GM12878 (cell line): Measurements from ENCODE around the gene UBE2D4. TPM values are rescaled to one million over a fixed set of nuclear protein-coding genes. Genes with fewer than 3 reads are reported as not detected.

Experiments used
- ATAC-seq: fragments of 200-7000 bp; cut with Tn5 transposase; 3 replicates; pipeline ENCODE4 v1.9.1; 2020; ENCODE audit warnings: mild to moderate bottlenecking, moderate library complexity
- BruUV-seq: library from RNA; stranded (reverse); fragments of 400-500 nt; replicated peaks from 2 replicates; lab custom pipeline; 2021; lab: Mats Ljungman, UMichigan
- CTCF ChIA-PET: fragments of 300-600 bp; sonication (Branson Sonifier 250); formaldehyde crosslinking; extraction: SDS; loops from one replicate; lab custom pipeline; 2021; ENCODE audit warnings: inconsistent platforms; lab: Yijun Ruan, JAX
- POLR2A ChIA-PET: fragments of 350-600 bp; formaldehyde crosslinking; extraction: SDS; loops from one replicate; lab custom pipeline; 2021; ENCODE audit warnings: inconsistent platforms; lab: Charles Lee
- RAD21 ChIA-PET: fragments of 300-600 bp; sonication (Branson Sonifier 250); formaldehyde crosslinking; loops from one replicate; lab custom pipeline; 2023; ENCODE audit warnings: antibody characterized with exemption; ENCODE audit not compliant: unreplicated experiment; lab: Charles Lee
- SMC1A ChIA-PET: fragments of 300-600 bp; sonication (Branson Sonifier 250); formaldehyde crosslinking; loops from one replicate; lab custom pipeline; 2023; ENCODE audit not compliant: unreplicated experiment, uncharacterized antibody; lab: Charles Lee
- DNase-seq: peaks from one replicate; pipeline ENCODE4 v3.0.0-alpha.2; 2011; ENCODE audit warnings: low read depth, low spot score
- FAIRE-seq: peaks from 3 replicates; lab custom pipeline; 2011; peaks lifted over from hg19 to GRCh38; lab: Jason Lieb, UNC
- H2AFZ ChIP-seq: 2 replicates; pipeline ENCODE4 v1.6.0; 2011; ENCODE audit warnings: low read depth, low read length, control low read depth; ENCODE audit not compliant: control insufficient read depth
- H3K27ac ChIP-seq: 2 replicates; pipeline ENCODE4 v1.5.1; 2011; ENCODE audit warnings: control low read depth; ENCODE audit not compliant: control insufficient read depth, insufficient read depth
- H3K27me3 ChIP-seq, 2 experiments: replicated peaks in 1 of 2; 2 replicates each; pipeline versions ENCODE4 v1.6.0 to v1.6.1; 2011; ENCODE audit warnings: low read length in 1 of 2; ENCODE audit not compliant: control insufficient read depth in 2 of 2, insufficient read depth in 2 of 2
- H3K36me3 ChIP-seq, 2 experiments: 2 replicates each; pipeline ENCODE4 v1.5.1; 2011; ENCODE audit warnings: low read length in 1 of 2; ENCODE audit not compliant: control insufficient read depth in 2 of 2, insufficient read depth in 2 of 2
- H3K4me1 ChIP-seq: 2 replicates; pipeline ENCODE4 v1.6.1; 2011; ENCODE audit warnings: mild to moderate bottlenecking, low read length, moderate library complexity, mixed read lengths; ENCODE audit not compliant: control insufficient read depth, insufficient read depth
- H3K4me2 ChIP-seq: 2 replicates; pipeline ENCODE4 v1.6.0; 2011; ENCODE audit warnings: control low read depth; ENCODE audit not compliant: control insufficient read depth, insufficient read depth
- H3K4me3 ChIP-seq: fragments of 200-600 bp; sonication (generic); 2 replicates; pipeline ENCODE4 v1.5.1; 2016
- H3K79me2 ChIP-seq: 2 replicates; pipeline ENCODE4 v1.6.0; 2011; ENCODE audit warnings: low read length; ENCODE audit not compliant: control insufficient read depth, insufficient read depth
- H3K9ac ChIP-seq: 2 replicates; pipeline ENCODE4 v1.8.0; 2011; ENCODE audit warnings: low read length, control low read depth, mixed read lengths; ENCODE audit not compliant: control insufficient read depth, insufficient read depth
- H3K9me3 ChIP-seq: replicated peaks from 3 replicates; pipeline ENCODE4 v1.5.1; 2011; ENCODE audit warnings: mild to moderate bottlenecking, low read length; ENCODE audit not compliant: control insufficient read depth, insufficient read depth
- H4K20me1 ChIP-seq: 2 replicates; pipeline ENCODE4 v1.6.0; 2011; ENCODE audit not compliant: control insufficient read depth, insufficient read depth
- ATF3 ChIP-seq: IDR thresholded peaks from 2 replicates; pipeline ENCODE4 v1.6.1; 2011; ENCODE audit warnings: low read depth, mild to moderate bottlenecking, low read length, moderate library complexity, borderline replicate concordance; ENCODE audit errors: extremely low read depth
- BACH1 ChIP-seq: fragments of 450-650 bp; IDR thresholded peaks from 2 replicates; pipeline ENCODE4 v1.6.1; 2017; ENCODE audit warnings: mild to moderate bottlenecking, borderline replicate concordance
- ELK1 ChIP-seq: IDR thresholded peaks from 2 replicates; pipeline ENCODE4 v1.6.1; 2012; ENCODE audit warnings: low read depth, low read length, improper control_type of control experiment
- EP300 ChIP-seq, 2 experiments: fragments of 150-350 bp in 1 of 2; IDR thresholded peaks; 2 replicates each; pipeline ENCODE4 v1.6.1; 2011 to 2012; ENCODE audit warnings: low read depth in 2 of 2, low read length in 2 of 2, borderline replicate concordance in 1 of 2, improper control_type of control experiment in 1 of 2, inconsistent platforms in 1 of 2; ENCODE audit not compliant: control insufficient read depth in 1 of 2
- FOS ChIP-seq: IDR thresholded peaks from 3 replicates; pipeline ENCODE4 v1.6.1; 2011; ENCODE audit warnings: borderline replicate concordance; ENCODE audit not compliant: insufficient read length; ENCODE audit errors: extremely low read depth
- FOXM1 ChIP-seq: IDR thresholded peaks from 2 replicates; pipeline ENCODE4 v1.6.1; 2012; ENCODE audit warnings: low read depth, mild to moderate bottlenecking, inconsistent platforms, low read length, moderate library complexity
- IRF5 ChIP-seq: fragments of 450-650 bp; IDR thresholded peaks from 2 replicates; pipeline ENCODE4 v1.6.1; 2017; ENCODE audit warnings: borderline replicate concordance
- KDM1A ChIP-seq: fragments of 200-600 bp; sonication (generic); IDR thresholded peaks from 2 replicates; pipeline ENCODE4 v1.6.1; 2016; ENCODE audit warnings: borderline replicate concordance
- PML ChIP-seq: IDR thresholded peaks from 2 replicates; pipeline ENCODE4 v1.6.1; 2012; ENCODE audit warnings: low read length, inconsistent platforms
- POLR2AphosphoS2 ChIP-seq: IDR thresholded peaks from 2 replicates; pipeline ENCODE4 v1.6.1; 2011; ENCODE audit warnings: low read depth, mild to moderate bottlenecking, low read length, improper control_type of control experiment, moderate library complexity
- POU2F2 ChIP-seq: IDR thresholded peaks from 3 replicates; pipeline ENCODE4 v1.6.1; 2011; ENCODE audit warnings: low read depth, mild to moderate bottlenecking, low read length, borderline replicate concordance
- RAD21 ChIP-seq: IDR thresholded peaks from 2 replicates; pipeline ENCODE4 v1.6.1; 2011; ENCODE audit warnings: mild to moderate bottlenecking, low read depth, low read length, moderate library complexity; ENCODE audit not compliant: insufficient read depth
- RAD51 ChIP-seq: fragments of 450-650 bp; IDR thresholded peaks from 2 replicates; pipeline ENCODE4 v1.6.1; 2016; ENCODE audit warnings: moderate library complexity, mild to moderate bottlenecking, inconsistent platforms
- RB1 ChIP-seq: fragments of 450-650 bp; formaldehyde crosslinking; IDR thresholded peaks from 2 replicates; pipeline ENCODE4 v1.6.1; 2017; ENCODE audit warnings: mild to moderate bottlenecking, borderline replicate concordance
- SPI1 ChIP-seq: IDR thresholded peaks from 2 replicates; pipeline ENCODE4 v1.6.1; 2011; ENCODE audit warnings: low read depth, mild to moderate bottlenecking, low read length, moderate library complexity, borderline replicate concordance; ENCODE audit not compliant: insufficient read depth
- ZNF207 ChIP-seq: fragments of 450-650 bp; IDR thresholded peaks from 2 replicates; pipeline ENCODE4 v1.6.1; 2014; ENCODE audit warnings: antibody characterized with exemption, mild to moderate bottlenecking, borderline replicate concordance
- ZNF622 ChIP-seq: fragments of 450-650 bp; IDR thresholded peaks from 2 replicates; pipeline ENCODE4 v1.6.1; 2017; ENCODE audit warnings: mild to moderate bottlenecking, inconsistent platforms
- WGBS: methylation state at CpG from one replicate; pipeline ENCODE4 v1.1.6; 2016; ENCODE audit warnings: low lambda C conversion rate; ENCODE audit not compliant: insufficient replicate concordance, insufficient coverage; ENCODE audit errors: missing lambda C conversion rate; 5-methylcytosine and 5-hydroxymethylcytosine counted together
- in situ Hi-C: fragments of 300-500 bp; cut with MboI; formaldehyde crosslinking; loops from 9 replicates; pipeline ENCODE4 v1.14.3; 2018; ENCODE audit warnings: mixed read lengths
- intact Hi-C: fragments of 100-400 bp; cut with micrococcal nuclease; formaldehyde crosslinking; loops from one replicate; pipeline ENCODE4 v1.14.2; 2022; ENCODE audit not compliant: unreplicated experiment
- polyA plus RNA-seq, 11 experiments: library from polyadenylated mRNA; depleted of rRNA in 4 of 11; unstranded in 6 of 11; stranded (reverse) in 5 of 11; fragments of >200 nt; fragmentation: Nextera tagmentation in 4 of 11; fragmentation: Illumina TruSeq in 1 of 11; extraction: Ambion mirVana in 4 of 11; extraction: Trizol in 1 of 11; gene quantifications; 1 replicate in 1 of 11; 2 replicates in 10 of 11; pipeline versions ENCODE4 v1.2.1 to v1.2.3, GENCODE V29; 2011 to 2016; ENCODE audit warnings: inconsistent platforms in 2 of 11, missing spikeins in 2 of 11, low read depth in 1 of 11
- total RNA-seq, 4 experiments: library from RNA; depleted of rRNA in 3 of 4; stranded (reverse); fragments of >200 nt in 3 of 4; fragmentation: Illumina TruSeq in 1 of 4; extraction: Trizol in 1 of 4; gene quantifications; 2 replicates each; pipeline versions ENCODE4 v1.2.1 to v1.2.3, GENCODE V29; 2013 to 2021

UBE2D4 gene
- total and polyA plus RNA-seq, 10 of the 15 experiments (the other 5 are each of a cell fraction or from before 2014, with no cell fraction given): 3.5 to 16.6 (median 10.3) TPM

GRCh38 chr7:43914795-43915194 is 11.4 kb upstream of the UBE2D4 start:
- ChIA-PET CTCF (interaction anchor here (0.9 kb wide), 1 partner anchor 183 kb away, joined by 3 read pairs; no protein-coding TSS in a partner anchor), RAD21 (no interaction called here), POLR2A (no interaction called here), SMC1A (no interaction called here)
- Histone ChIP-seq H3K4me1 (no peaks in the 10 kb centered on the region), H3K36me3 (no peaks in the 10 kb centered on the region), H3K27ac (no peak overlapping the region), H3K9me3 (no peaks in the 10 kb centered on the region; the same call in 2 of the 3 replicates), H3K4me3 (no peak overlapping the region), H3K27me3 (no peaks in the 10 kb centered on the region), H4K20me1 (no peaks in the 10 kb centered on the region), H3K4me2 (no peak overlapping the region), H2AFZ (no peak overlapping the region), H3K79me2 (no peaks in the 10 kb centered on the region), H3K9ac (no peak overlapping the region)
- TF ChIP-seq RB1 (no peak), FOS (no peak), FOXM1 (no peak), IRF5 (no peak), ATF3 (no peak), PML (no peak), POLR2AphosphoS2 (no peak), SPI1 (no peak), RAD51 (no peak), EP300 (IDR thresholded peaks at IDR 0.05; ENCODE audit: borderline replicate concordance in 1 of 2, control insufficient read depth in 1 of 2, low read depth in 2 of 2, low read length in 2 of 2) (no peak), KDM1A (no peak), ZNF622 (no peak), RAD21 (no peak), ELK1 (no peak), ZNF207 (no peak), POU2F2 (no peak), BACH1 (no peak)
- FAIRE-seq: no peak
- BruUV-seq: no TSS peak
- DNase-seq: no peak
- WGBS: 96% methylated on average over 5 of the region's 5 CpGs
- intact Hi-C loops (no loop called here), in situ Hi-C loops (no loop called here)
- no peak for ATAC-seq
